Fibroblast of peridontal ligament (primary cell): ENCODE data around the gene CNNM2.
A peak's percentile ranks its signal among the peaks of the same experiment; 100 is the strongest.
"Not testable (repeated sequence)": the region's sequence is repeated elsewhere in the genome, so short reads cannot be mapped to it uniquely, and the experiment has no call there.

ENCODE experiments used
- DNase-seq: peaks from one replicate; pipeline ENCODE4 v3.0.0-alpha.2; 2010; ENCODE audit errors: extremely low read depth

The CNNM2 gene

DNA sequence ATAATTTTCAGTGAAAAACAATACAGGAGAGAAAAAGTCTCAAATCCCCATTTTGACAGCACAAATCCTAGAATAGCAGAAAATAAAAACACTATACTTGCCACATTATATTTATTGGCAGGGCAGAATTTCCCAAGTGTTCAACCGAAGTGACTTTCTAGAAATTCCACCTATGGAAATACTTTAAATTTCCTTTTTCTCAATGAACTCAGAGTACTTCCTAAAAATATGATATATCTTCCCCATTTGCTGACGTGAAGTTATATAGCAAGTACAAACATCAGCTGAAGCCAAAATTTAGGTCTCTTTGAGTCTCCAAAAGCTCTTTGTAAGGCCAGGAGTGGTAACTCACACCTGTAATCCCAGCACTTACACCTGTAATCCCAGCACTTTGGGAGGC, 191.7 kb downstream of the CNNM2 start:
- DNase-seq = no peak

DNA sequence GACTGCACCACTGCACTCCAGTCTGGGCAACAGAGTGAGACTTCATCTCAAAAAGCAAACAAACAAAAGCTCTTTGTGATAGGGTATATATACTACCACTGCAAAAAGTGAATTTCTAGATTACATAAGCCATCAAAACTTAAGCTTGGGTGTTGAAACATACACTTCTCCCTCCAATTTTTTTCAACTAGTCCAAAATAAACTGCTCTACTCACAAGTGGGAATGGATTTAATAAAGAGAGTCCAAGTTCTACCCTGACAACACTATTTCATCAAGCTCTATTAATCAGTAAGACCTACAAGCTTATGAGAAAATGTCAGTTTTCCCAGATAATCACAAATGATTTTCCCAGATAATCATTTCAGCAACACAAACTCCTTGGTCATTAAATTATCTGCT, 192.3 kb downstream of the CNNM2 start:
- no peak for DNase-seq

DNA sequence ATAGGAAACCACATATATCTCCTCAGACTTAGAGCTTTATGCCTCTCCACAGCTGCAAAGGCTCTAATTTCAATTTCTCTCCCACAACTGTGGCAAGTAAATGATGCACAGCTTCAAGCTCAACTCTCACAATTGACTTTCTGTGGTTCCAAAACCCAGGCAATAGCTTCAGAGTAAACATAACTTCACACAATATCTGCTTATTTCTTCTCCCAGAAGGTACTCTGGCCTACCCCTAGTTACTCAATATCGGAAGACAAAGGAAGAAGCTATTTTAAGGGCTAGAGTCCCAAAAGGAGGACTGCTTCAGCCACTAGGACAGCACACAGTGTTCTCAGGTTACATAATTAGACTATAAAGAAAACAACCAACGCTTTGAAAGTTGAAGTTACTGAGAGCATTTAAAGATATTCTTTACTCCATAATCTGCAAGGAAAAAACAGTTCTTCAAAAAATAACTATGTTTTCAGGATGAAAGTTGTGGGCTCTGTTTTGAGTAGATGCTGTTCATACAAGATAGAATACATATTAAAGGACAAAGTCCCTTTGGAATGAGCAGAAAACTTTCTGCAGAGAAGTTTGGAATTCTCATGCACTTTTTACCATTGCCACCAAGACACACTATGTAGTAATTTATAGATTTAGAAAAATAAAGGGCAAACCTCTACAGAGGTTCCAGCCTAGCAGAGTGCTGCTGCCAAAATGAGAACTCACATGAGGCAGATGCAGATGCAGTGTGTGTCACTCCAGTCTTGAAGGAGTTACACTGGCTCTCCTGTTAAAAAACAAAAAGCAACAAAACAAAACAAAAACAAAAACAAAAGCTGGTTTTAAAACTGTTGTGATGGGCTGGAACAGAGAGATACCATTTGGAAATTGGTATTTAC, 193.2 kb downstream of the CNNM2 start:
- DNase-seq = peak; percentile 78

DNA sequence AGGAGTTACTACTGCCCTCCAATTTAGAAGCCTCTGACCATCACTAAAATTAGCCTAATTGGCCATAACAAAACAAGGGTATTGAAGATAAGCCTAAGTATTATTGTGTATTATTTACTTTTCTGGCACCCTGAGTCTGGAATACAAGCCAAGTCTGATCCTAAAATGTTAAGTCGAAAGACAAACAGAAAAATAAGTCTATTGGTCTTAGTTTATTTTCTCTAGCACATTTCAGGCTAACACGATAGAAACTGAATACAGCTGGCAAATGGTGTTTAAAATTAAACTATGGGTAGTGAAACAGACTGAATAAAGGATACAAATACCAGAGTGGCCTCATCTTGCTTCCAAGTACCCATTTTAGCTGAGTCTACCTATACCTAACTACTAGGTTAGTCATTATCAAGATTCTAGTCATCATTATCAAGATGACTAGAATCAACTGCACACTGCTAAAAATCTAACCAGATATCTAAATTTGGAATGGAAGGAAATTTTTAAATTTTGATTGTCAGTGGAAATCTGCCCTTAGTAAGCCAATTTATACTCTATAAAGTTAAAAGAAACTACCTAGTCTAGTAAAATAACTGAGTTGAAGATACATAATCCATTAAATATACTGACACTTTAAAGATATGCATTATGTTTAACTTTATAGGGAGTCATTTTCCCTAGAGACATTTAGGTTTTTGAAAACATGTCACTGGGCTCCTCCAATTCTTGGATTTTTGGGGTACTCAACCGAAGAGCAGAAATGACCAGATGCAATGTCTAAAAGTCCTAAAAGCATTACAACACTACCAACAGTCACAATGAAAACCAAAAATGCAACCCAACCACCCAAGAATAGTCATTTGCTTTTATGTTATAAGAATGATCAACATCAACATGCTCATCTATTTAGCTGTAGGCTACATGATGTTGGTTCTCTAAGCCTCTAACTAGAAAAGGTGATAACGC, 194.1 kb downstream of the CNNM2 start:
- DNase-seq = no peak

DNA sequence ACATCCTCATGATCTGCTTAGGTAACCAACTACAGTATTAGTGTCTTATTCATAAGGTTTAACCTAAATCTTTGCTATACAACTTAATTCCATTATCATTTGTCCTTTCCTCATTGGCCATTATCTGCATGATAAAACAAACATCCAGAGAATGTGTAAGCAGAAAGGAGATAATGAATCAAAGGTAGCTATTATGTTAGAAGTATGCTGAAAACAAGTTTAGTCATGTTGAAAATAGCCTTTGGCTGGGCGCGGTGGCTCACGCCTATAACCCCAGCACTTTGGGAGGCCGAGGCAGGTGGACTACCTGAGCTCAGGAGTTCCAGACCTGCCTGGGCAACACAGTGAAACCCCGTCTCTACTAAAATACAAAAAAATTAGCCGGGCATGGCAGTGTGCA, 196.8 kb downstream of the CNNM2 start:
- DNase-seq = no peak

DNA sequence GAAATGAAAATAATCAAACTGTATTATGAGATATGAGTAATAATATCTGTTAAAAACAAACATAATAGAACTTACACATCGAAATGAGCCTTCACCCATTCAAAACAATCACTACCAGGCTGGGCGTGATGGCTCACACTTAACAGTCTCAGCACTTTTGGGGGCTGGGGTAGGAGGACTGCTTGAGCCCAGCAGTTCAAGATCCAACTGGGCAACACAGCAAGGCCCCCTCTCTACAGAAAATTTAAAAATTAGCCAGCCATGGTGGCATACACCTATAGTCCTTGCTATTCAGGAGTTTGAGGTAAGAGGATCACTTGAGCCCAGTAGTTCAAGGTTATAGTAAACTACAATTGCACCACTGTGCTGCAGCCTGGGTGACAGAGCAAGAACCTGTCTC, 199.2 kb downstream of the CNNM2 start:
- no peak for DNase-seq

DNA sequence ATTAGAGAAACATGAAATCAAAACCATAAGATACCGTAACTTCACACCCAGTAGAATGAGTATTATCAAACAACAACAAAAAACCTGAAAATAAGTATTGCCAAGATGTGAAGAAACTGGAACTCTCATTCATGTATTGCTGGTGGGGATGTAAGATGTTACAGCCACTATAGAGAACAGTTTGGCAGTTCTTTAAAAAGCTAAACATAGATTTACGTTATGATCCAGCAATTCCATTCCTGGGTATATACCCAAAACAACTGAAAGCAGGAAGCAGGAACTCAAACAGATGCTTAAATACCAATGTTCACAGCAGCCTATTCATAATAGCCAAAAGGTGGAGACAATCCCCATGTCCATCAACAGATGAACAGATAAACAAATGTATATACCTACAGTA, 202.5 kb downstream of the CNNM2 start:
- no peak for DNase-seq

DNA sequence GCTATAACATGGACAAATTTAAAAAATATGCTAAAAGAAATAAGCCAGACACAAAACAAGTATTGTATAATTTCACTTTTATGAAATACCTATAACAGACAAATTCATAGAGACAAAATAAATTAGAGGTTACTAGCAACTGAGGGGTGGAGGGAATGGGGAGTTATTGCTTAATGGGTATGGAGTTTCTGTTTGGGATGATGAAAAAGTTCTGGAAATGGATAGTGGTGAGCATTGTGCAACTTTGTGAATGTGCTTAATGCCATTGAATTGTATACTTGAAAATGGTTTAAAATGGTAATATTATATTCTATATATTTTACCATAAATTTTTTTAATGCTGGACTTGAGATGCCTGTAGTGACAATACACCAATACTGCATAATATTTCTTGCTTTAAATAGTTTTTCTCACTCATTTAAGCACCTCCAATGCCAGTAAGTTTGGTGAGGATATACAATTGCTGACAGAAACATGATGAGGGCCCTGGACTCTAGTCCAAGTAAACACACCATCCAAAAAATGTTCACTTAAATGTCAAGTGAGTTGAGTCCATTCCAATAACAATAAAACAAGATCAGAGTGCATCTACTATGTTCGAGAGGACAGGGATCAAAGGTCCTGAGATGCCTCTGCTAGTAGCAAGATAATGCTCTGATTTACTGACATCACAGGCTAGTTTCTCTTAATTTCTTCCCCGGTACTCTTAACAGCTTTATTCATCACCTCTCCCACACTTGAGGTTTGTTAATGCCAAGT, 203.1 kb downstream of the CNNM2 start:
- peak; percentile 84 for DNase-seq

DNA sequence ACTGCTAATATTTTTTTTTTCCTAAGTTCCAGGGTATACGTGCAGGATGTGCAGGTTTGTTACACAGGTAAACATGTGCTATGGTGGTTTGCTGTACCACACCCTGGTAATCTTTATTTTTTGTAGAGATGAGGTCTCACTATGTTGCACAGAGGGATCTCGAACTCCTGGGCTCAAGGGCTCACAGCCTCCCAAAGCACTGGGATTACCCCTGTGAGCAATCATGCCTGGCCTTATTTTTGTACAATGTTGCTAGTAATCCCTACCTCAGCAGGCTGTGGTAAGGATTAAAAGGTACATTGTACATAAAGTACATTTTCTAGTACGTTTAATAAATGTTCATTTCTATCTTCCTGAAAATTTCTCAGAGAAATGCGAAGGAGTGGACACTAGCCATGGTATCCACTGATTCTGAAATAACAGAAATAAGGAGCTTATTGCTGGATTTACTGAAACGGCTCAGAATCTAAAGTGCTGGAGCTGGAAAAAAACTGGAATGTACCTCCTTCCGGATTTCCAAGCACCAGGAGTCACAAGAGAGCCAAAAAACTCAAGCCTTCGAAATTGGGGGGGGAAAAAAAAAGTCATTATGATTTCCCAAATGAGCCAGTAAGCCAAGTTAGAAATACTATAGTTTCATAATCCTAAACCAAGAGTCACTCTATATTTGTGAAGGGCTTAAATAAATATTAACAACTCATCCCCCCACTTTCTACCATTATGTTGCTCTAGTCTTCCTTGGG, 205.4 kb downstream of the CNNM2 start:
- peak; percentile 30 for DNase-seq

DNA sequence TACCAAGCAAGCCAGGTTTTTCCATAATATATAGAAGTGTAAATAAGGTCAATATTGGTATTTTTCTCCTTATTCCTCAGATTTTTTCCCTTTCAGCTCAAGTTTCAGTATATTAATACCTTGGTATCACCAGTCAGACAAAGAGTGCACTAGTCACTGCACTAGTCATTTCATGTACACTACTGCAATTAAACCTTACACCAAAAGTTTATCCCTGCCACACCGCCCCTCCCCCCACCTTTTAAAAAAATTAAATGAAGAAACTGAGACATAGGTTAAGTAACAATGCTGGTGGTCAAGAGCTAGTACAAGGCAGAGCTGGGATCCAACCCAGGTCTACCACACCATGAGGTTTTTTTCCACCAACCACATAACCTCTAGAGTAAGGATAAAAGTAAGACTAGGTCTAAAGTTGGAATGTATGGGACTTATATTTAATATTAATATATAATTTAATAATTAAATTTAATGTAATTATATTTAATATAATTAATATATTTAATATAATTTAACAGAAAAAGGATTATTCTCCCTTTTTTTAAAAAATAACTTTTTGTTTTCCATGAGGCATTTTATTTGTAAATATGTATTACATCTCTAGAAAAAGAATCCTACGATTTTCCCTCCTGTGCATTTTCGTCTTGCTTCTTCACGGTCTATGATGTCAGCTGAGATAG, 206.5 kb downstream of the CNNM2 start:
- no peak for DNase-seq

DNA sequence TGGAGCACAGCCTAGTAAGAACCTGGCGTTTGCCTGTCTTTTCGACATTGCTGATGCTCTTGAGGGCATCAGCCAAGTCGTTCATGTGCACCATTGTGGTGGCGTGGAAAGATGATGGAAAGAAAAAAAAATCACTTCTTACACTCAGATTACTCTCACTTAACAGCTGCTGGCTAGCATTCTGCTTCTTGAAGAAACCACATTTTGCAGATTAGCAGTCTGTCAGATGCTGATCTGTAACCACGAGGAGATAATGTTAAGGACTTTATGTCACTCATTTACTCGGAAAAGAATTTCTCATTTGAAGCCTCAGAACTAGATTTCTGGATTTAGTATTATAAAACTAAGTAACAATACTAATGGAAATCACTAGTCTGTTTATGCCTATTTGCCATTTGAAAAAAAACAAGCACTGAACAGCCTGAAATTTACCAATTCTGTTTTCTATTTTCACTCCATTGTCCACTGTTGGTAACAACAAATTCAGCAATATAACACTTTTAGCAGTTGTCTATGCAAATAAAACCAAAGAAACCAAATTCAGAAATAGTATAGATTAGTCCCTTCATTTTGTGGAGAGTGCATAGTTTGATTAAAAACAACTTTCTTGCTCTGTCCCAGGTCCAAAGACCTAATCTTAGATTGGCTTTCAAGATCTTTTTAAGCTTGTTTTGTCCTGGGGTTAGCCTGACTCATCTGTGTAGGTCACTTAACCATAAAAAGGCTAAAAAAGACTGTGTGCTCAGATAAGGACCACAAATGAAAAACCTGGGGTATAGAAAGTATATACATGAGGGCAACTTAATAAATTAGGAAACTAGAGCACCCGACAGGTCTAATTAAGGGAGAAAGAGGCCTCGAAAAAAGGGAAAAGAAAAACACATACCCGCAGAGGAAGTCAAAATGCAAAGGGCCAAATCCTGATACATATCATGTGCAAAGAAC, 207.5 kb downstream of the CNNM2 start:
- DNase-seq = peak; percentile 29

DNA sequence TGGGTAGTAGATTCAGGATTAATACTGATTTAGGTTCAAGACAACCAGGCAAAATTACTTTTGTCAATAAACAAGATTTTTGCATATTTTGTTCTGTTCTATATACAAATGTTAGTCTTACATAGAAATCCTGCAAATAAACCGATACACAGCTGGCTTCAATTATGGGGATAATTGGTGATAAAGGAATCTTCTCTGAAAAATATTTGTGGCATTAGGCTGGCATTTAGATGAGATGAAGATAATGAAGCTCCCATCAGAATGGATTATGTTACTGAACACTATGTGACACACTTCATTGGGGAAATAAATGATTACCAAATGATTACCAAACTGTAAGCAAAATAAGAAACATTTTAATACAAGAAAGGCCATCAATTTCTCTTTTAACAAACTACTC, 209.1 kb downstream of the CNNM2 start:
- DNase-seq = peak; percentile 71

DNA sequence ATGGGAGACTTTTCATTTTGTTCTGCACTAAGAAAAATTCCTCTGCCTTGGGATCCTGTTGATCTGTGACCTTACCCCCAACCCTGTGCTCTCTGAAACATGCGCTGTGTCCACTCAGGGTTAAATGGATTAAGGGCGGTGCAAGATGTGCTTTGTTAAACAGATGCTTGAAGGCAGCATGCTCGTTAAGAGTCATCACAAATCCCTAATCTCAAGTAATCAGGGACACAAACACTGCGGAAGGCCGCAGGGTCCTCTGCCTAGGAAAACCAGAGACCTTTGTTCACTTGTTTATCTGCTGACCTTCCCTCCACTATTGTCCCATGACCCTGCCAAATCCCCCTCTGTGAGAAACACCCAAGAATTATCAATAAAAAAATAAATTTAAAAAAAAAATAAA, 212.1 kb downstream of the CNNM2 start:
- DNase-seq = not testable (repeated sequence)

DNA sequence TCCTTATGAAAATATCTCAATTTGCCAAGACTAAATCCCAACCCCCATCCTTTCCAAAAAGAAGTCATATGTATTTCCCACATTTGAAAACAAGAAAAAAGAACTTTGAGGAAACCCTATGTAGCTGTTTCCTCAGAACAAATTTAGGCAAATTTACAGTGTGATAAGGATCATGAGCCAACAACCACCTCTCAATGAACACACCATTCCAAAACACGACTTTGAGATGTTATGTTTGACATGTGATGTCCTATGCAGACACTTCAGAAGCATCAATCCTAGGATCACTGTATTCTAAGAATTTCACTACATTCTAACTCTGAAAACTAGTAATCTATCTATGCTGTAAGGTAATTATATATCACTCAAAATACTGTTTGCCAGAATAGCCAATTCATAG, 212.8 kb downstream of the CNNM2 start:
- no peak for DNase-seq

DNA sequence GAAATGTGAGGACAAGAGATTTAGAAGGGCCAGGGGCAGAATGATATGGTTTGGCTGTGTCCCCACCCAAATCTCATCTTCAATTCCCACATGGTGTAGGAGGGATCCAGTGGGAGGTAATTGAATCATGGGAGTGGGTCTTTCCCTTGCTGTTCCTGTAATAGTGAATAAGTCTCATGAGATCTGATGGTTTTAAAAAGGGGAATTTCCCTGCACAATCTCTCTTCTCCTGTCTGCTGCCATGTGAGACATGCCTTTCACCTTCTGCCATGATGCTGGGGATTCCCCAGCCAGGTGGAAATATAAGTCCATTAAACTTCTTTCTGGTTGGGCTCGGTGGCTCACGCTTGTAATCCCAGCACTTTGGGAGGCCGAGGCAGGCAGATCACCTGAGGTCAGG, 217.1 kb downstream of the CNNM2 start:
- DNase-seq = not testable (repeated sequence)

DNA sequence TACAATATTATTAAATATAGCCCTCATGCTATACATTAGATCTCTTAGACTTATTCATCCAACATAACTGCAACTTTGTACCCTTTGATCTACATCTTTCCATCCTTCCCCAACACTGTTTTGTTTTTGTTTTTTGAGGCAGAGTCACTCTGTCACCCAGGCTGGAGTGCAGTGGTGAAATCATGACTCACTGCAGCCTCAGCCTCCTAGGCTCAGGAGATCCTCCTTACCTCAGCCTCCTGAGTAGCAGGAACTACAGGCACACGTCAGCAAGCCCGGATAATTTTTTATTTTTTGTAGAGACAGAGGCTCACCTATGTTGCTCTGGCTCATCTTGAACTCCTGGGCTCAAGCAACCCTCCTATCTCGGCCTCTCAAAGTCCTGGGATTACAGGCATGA, 221.7 kb downstream of the CNNM2 start:
- no peak for DNase-seq
